ENCODE data around the gene CIAPIN1. TPM values are rescaled to one million over a fixed set of nuclear protein-coding genes. Genes with fewer than 3 reads are reported as not detected.
"Not testable (repeated sequence)": the region's sequence is repeated elsewhere in the genome, so short reads cannot be mapped to it uniquely, and the experiment has no call there.

CIAPIN1 gene
- total and polyA plus RNA-seq, 5 experiments from 2014 or later, result 37.2 to 143 (median 81.1) TPM

GRCh38 chr16:57412584-57412983, 34.6 kb downstream of the CIAPIN1 start:
- no peaks in the 10 kb centered on the region for H3K9me3 Mint-ChIP-seq
- H3K4me3 Mint-ChIP-seq, result no peak overlapping the region
- POLR2A ChIA-PET, result no interaction called here
- no peak overlapping the region for H3K27ac Mint-ChIP-seq
- DNase-seq (no peak), ATAC-seq (no peak)
- H3K36me3 Mint-ChIP-seq, result no peaks in the 10 kb centered on the region
- H3K27me3 Mint-ChIP-seq, result peaks cover 0 to 2% (median 0%) of the 10 kb centered on the region in 5 donors
- H3K4me1 Mint-ChIP-seq, result peaks cover 5 to 23% (median 16%) of the 10 kb centered on the region in 4 donors

GRCh38 chr16:57411362-57411976, 35.7 kb downstream of the CIAPIN1 start:
- H3K27me3 Mint-ChIP-seq, result peaks cover 0 to 2% (median 0%) of the 10 kb centered on the region in 5 donors
- H3K4me3 Mint-ChIP-seq, result no peak overlapping the region
- ATAC-seq, result no peak
- no peaks in the 10 kb centered on the region for H3K36me3 Mint-ChIP-seq
- H3K9me3 Mint-ChIP-seq, result no peaks in the 10 kb centered on the region
- H3K4me1 Mint-ChIP-seq, result peaks cover 0 to 16% (median 7%) of the 10 kb centered on the region in 4 donors
- POLR2A ChIA-PET, result interaction anchor here (0.6 kb wide), 1 partner anchor 106 kb away, joined by 3 read pairs; no protein-coding TSS in a partner anchor
- no peak for DNase-seq
- H3K27ac Mint-ChIP-seq, result no peak overlapping the region

GRCh38 chr16:57409870-57410587, 37.2 kb downstream of the CIAPIN1 start:
- H3K27me3 Mint-ChIP-seq, result peaks cover 0 to 2% (median 0%) of the 10 kb centered on the region in 5 donors
- H3K27ac Mint-ChIP-seq, result no peak overlapping the region
- H3K9me3 Mint-ChIP-seq, result no peaks in the 10 kb centered on the region
- H3K4me1 Mint-ChIP-seq, result peaks cover 0 to 15% (median 4%) of the 10 kb centered on the region in 4 donors
- no peaks in the 10 kb centered on the region for H3K36me3 Mint-ChIP-seq
- POLR2A ChIA-PET, result no interaction called here
- DNase-seq (no peak), ATAC-seq (no peak)
- no peak overlapping the region for H3K4me3 Mint-ChIP-seq

GRCh38 chr16:57409065-57409464, 38.1 kb downstream of the CIAPIN1 start:
- POLR2A ChIA-PET, result no interaction called here
- DNase-seq (no peak), ATAC-seq (no peak)
- Mint-ChIP-seq H3K27ac (peak overlapping the region in 1 of 10 donors; percentile 12), H3K36me3 (no peaks in the 10 kb centered on the region), H3K4me1 (peaks cover 0 to 13% (median 5%) of the 10 kb centered on the region in 4 donors), H3K4me3 (no peak overlapping the region), H3K9me3 (no peaks in the 10 kb centered on the region), H3K27me3 (peaks cover 0 to 2% (median 0%) of the 10 kb centered on the region in 5 donors)

- no peak overlapping the region for H3K4me3 Mint-ChIP-seq
- peaks cover 0 to 6% (median 3%) of the 10 kb centered on the region in 4 donors for H3K4me1 Mint-ChIP-seq
- DNase-seq (no peak), ATAC-seq (no peak)
- peaks cover 0 to 2% (median 0%) of the 10 kb centered on the region in 5 donors for H3K27me3 Mint-ChIP-seq
- no peak overlapping the region for H3K27ac Mint-ChIP-seq
- H3K9me3 Mint-ChIP-seq, result no peaks in the 10 kb centered on the region
- H3K36me3 Mint-ChIP-seq, result no peaks in the 10 kb centered on the region
- POLR2A ChIA-PET, result no interaction called here
Measured at GRCh38 chr16:57407521-57408353, 39.4 kb downstream of the CIAPIN1 start.

GRCh38 chr16:57406881-57407280, 40.3 kb downstream of the CIAPIN1 start:
- H3K9me3 Mint-ChIP-seq, result no peaks in the 10 kb centered on the region
- H3K27me3 Mint-ChIP-seq, result peaks cover 0 to 2% (median 0%) of the 10 kb centered on the region in 5 donors
- no peak overlapping the region for H3K27ac Mint-ChIP-seq
- POLR2A ChIA-PET, result no interaction called here
- no peak for ATAC-seq
- no peak for DNase-seq
- H3K4me1 Mint-ChIP-seq, result peaks cover 0 to 6% (median 3%) of the 10 kb centered on the region in 4 donors
- H3K4me3 Mint-ChIP-seq, result no peak overlapping the region
- H3K36me3 Mint-ChIP-seq, result no peaks in the 10 kb centered on the region

GRCh38 chr16:57405097-57405496, 42.1 kb downstream of the CIAPIN1 start:
- Mint-ChIP-seq H3K27me3 (peaks cover 0 to 3% (median 0%) of the 10 kb centered on the region in 5 donors), H3K36me3 (no peaks in the 10 kb centered on the region), H3K9me3 (no peaks in the 10 kb centered on the region), H3K4me1 (peaks cover 0 to 6% (median 4%) of the 10 kb centered on the region in 4 donors), H3K4me3 (no peak overlapping the region), H3K27ac (peak overlapping the region in 1 of 10 donors; percentile 57)
- no peak for DNase-seq
- POLR2A ChIA-PET, result no interaction called here
- no peak for ATAC-seq

- peak within 1 kb of the TSS in 2 of 10 donors; percentile 6 to 57 for H3K27ac Mint-ChIP-seq
- POLR2A ChIA-PET, result no interaction called here
Measured at GRCh38 chr16:57403965-57404817, 43.0 kb downstream of the CIAPIN1 start, which contains the start of gene CCL17. Gene CCL17, plus strand, starts transcription at chr16:57404767. Its CDS starts 9,166 bp downstream, at chr16:57413933.

GRCh38 chr16:57401943-57402640, 45.1 kb downstream of the CIAPIN1 start:
- H3K27ac Mint-ChIP-seq, result no peak overlapping the region
- no peaks in the 10 kb centered on the region for H3K36me3 Mint-ChIP-seq
- POLR2A ChIA-PET, result no interaction called here
- ATAC-seq (no peak), DNase-seq (no peak)
- peaks cover 0 to 7% (median 2%) of the 10 kb centered on the region in 4 donors for H3K4me1 Mint-ChIP-seq
- no peak overlapping the region for H3K4me3 Mint-ChIP-seq
- H3K27me3 Mint-ChIP-seq, result peaks cover 0 to 2% (median 1%) of the 10 kb centered on the region in 5 donors
- H3K9me3 Mint-ChIP-seq, result no peaks in the 10 kb centered on the region

More at GRCh38 chr16:57403965-57404817, 43.0 kb downstream of the CIAPIN1 start, which contains the start of gene CCL17:
- no peak for DNase-seq
- H3K9me3 Mint-ChIP-seq, result no peaks in the 10 kb centered on the region
- peaks cover 0 to 7% (median 4%) of the 10 kb centered on the region in 4 donors for H3K4me1 Mint-ChIP-seq
- H3K27me3 Mint-ChIP-seq, result peaks cover 0 to 2% (median 0%) of the 10 kb centered on the region in 5 donors
- ATAC-seq, result no peak
- H3K36me3 Mint-ChIP-seq, result no peaks in the 10 kb centered on the region
- H3K4me3 Mint-ChIP-seq, result no peak within 1 kb of the TSS

GRCh38 chr16:57397493-57397892, 49.7 kb downstream of the CIAPIN1 start:
- ATAC-seq, result not testable (repeated sequence)

GRCh38 chr16:57396786-57397185, 50.4 kb downstream of the CIAPIN1 start:
- Mint-ChIP-seq H3K9me3 (no peaks in the 10 kb centered on the region), H3K4me1 (peaks cover 0 to 4% (median 0%) of the 10 kb centered on the region in 4 donors), H3K27ac (no peak overlapping the region), H3K4me3 (no peak overlapping the region), H3K36me3 (no peaks in the 10 kb centered on the region), H3K27me3 (peaks cover 0 to 5% (median 3%) of the 10 kb centered on the region in 5 donors)
- POLR2A ChIA-PET, result no interaction called here
- DNase-seq (no peak), ATAC-seq (no peak)

More at GRCh38 chr16:57397493-57397892, 49.7 kb downstream of the CIAPIN1 start:
- DNase-seq, H3K4me1 Mint-ChIP-seq, H3K27me3 Mint-ChIP-seq, POLR2A ChIA-PET, H3K36me3 Mint-ChIP-seq, H3K27ac Mint-ChIP-seq, H3K9me3 Mint-ChIP-seq, H3K4me3 Mint-ChIP-seq: not testable (repeated sequence)

All from naive thymus-derived CD8-positive, alpha-beta T cell (primary cell).